HG02973 (cell line): ENCODE data around the gene VAPA.

ENCODE experiments used
- ATAC-seq: cut with Tn5 transposase; IDR thresholded peaks from one replicate; pipeline ENCODE4 v1.9.1; 2021; ENCODE audit warnings: moderate library complexity; ENCODE audit not compliant: unreplicated experiment

Gene VAPA

GRCh38 chr18:9968081-9968848, 54.4 kb downstream of the VAPA start:
- ATAC-seq: no peak

GRCh38 chr18:9969247-9969646, 55.4 kb downstream of the VAPA start:
- ATAC-seq: no peak

DNA sequence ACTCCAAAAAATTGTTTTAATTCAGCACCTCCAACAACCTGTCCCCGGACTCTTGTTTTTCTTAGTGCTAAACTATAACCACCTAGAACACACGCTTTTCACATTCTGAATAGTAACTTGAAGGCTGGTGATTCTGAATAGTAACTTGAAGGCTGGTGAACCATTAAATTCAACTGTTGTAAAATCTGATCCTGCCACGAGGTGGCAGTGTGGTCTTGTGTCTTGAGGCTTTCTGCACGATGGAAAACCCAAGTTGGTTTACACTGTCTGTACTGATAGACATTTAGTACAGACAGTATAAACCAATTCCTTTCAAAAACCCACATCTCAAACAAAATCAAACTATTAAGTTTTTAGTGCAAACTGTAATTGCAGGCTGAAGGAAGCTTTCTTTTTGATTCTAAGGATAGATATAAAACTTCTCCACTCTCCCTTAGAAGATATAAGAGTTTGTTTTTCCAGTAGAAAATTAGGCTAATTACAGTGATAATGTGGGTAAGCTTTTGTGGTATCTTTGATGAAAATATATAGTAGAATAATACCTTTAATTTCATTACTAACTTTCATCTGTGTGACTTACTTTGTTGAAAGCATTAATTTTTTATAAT, 57.6 kb downstream of the VAPA start:
- ATAC-seq: no peak

DNA sequence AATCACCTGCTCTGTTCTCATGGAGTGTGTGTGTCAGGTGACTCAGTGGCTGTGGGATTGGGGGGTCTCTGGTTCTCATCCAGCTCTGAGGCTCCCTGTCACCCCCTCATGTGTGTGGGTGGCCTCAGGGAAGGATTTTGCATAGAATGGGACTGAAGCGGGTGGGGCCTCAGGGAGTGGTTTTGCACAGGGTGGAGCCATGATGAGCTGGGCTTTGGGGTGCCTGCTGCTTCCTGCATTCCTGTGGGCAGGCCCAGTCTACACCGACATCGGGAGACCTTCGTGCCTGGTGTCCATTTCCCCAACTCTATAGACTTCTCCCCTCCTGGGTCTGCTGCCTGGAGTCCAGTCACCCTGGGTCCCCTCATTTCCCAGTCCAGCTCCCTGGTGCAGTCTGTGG, 59.7 kb downstream of the VAPA start:
- ATAC-seq: no peak

DNA sequence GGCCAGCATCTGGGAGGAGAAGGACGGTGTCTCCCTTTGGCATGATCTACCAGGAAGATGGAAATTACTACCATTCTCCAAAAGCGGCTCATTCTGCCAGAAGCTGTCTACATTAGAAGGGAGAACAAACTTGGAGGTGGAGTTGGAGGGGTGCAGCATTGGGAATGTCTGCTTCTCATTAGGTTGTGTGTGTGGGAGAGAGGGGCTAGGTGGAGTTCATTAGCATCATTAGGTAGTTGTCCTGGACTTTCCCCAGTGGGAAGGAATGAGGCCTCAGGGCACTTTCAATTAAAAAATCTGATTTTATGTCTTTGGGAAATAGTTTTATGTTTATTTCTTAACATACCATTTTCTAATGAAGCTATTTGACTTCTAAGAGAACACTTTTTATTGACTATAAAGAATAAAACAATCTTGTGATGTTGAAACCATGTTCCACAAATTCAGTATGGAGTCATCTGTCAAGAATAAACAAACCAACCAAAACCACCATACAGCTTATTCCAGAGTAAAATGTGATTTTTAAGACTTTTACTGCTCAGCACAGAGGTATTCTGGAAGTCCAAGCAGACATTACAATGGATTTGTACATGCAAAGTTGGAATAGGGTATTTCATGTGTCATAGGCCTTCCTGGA, 60.6 kb downstream of the VAPA start:
- no peak for ATAC-seq

- no peak for ATAC-seq
These were observed 61.8 kb downstream of the VAPA start for GRCh38 chr18:9975658-9976057.

- ATAC-seq: no peak
These were observed 68.9 kb downstream of the VAPA start for GRCh38 chr18:9982711-9983110.

GRCh38 chr18:9984080-9984479, 70.3 kb downstream of the VAPA start:
- ATAC-seq: no peak

DNA sequence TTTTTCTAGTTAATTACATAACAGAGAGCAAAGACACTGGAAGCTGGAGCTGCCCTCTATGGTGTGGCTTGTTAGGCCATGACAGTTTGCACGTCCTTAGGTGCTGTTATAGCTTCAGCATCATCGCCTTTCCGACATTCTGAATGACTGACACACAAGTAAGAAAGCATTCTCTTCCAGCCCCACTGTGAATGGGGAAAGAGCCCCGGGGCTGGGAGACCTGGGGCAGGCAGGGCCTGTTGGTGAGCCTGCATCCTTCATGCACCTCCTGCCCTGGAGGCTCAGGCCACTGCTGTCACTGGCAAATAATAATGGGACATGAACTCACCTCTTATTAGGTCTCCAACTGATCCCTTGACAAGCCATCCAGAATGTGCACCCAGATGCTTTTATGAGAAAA, 71.8 kb downstream of the VAPA start:
- ATAC-seq: no peak

DNA sequence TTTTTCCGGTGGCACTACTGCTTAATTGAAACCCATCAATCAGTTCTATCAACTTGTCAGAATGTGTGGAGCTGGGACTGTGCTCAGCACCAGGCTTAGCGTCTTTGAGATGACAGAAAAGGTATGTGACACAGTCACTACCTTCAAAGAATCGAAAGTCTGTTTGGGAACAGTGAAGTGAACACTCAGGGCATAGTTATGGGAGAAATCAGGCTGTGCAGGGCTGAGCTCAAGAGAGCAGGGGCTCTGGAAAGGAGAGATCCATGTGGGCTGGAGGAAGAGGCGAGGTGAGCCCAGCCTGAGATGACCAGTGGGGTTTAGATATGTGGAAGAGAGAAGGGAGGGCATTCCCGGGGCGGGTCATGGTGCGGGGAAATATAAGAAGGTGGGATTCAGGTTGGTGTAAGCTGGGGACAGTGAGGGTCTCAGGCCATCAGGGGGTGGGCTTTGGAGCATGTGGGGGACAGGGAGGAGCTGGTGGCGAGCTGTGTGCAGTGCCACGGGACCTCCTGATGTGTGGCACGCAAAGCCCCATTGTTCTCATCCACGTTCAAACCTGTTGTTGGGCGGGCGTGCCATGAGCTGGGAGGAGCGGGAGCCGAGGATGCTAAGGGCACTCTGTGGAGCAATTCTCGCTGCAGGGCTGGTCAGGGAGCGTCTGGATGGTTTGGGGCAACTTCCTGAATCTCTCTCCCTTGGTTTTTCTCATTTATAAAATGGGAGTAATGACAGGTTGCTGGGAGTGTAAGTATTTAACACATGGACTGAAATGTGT, 72.5 kb downstream of the VAPA start:
- ATAC-seq: no peak

- no peak for ATAC-seq
These were observed 73.5 kb downstream of the VAPA start for GRCh38 chr18:9987345-9987744.

DNA sequence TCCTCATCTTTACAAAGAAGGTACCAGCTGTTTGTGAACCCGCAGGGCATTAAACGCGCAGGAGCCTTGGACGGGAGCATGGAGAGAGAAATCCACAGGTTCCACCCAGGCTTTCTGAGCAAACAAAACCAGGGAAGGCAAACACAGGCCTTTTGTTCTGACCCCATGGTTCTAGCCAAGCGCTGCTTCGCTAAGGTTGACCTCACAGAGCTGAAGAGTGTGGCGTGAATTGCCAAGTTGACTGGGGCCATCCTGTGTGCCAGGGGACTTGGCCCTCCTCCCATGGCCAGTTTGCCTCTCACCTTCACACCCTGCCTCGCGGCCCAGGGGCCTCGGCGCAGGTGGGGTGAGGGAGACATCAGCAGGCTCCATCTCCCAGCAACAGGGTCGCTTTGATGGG, 74.1 kb downstream of the VAPA start:
- no peak for ATAC-seq

DNA sequence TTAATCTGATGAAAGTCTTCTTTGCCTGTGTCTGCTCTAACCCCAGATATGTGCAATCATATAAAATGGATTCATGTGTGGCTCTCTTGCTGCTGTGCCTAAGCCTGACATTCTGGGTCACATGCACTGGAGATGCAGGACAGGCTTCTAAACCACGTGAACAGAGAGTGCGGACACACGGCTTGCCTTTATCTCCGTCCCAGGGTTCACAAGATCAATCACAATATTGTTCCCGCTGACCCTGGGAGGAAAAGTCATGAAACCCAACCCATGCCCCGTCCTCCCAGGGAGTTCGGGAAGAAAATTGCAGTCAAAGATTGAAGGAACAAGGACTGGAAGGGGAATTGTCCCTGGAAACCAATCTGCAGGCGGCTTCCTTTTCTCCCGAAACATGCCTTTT, 74.8 kb downstream of the VAPA start:
- no peak for ATAC-seq

DNA sequence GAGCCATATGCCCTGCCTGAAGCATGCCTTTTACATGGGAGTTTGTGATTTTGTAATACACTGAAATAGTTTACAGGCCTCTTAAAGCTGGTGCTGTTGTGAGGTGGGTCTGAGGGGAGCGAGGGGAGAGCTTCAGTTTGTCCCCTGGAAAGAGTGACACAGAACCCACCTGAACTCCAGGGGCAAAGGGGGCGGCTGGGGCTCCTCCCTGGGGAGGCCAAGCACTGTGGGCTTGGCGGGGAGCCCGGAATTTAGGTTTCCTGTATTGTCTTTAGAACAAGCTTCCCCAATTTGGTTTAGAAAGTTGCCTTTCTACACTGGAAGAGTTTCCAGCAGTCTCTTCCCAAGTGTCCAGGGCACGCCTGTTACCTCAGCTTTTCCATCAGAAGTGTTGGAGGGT, 75.7 kb downstream of the VAPA start:
- no peak for ATAC-seq

GRCh38 chr18:9991011-9992000, 77.5 kb downstream of the VAPA start:
- no peak for ATAC-seq

DNA sequence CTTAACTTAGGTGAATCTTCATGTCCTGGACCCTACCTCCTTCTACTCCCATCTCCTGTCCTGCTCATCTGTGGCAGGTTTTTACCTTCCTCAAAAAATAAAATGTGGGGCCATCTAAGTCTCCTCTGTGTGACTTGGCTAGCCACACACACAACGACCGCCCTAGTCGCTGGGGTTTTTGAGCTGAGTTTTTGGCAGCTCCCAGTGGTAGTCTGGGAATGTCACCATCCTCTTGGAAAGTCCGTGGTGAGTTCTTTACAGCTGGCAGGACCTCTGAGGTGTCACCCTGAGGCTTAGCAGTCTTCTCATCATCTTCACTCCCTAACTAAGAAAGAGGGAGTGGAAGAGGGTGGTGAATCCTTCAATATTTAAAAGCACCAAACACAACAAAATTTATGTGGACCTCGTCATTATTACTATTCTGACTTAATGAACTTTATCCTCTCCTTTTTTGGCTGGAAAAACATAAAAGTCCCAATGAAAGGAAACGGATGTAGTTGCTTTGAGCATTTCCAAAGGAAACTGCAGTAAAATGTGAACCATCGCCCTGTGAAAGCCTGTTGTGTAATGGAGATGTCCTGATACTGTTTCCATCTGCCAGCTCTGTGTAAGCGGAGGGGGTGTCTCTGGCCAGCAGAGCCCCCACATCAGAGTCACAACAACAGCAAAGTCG, 78.6 kb downstream of the VAPA start:
- ATAC-seq: no peak

GRCh38 chr18:9992973-9993520, 79.2 kb downstream of the VAPA start:
- ATAC-seq: no peak

DNA sequence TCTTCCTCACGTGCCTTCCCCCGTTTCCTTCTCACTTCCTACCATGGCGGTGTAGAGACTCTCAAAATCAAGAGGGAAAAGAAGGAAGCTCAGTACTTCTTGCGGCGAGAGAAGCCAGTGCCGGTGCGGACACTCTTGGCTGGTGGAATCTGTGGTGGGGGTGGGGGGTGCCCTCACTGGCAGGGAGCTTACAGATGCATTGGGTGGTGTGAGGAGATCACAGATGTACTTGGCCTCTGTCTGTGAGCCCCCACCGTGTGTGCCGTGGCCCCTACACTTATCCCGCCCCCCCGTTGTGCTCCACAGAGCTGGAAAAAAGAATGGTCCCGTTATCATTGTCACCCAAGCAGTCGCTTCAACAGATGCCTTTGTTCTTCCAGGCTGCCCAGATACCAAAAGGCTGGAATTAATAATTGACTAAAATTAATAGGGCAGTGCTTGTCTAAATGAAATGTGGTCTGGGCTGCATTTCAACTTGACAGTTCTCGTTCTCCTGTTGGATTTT, 79.8 kb downstream of the VAPA start:
- ATAC-seq: no peak

DNA sequence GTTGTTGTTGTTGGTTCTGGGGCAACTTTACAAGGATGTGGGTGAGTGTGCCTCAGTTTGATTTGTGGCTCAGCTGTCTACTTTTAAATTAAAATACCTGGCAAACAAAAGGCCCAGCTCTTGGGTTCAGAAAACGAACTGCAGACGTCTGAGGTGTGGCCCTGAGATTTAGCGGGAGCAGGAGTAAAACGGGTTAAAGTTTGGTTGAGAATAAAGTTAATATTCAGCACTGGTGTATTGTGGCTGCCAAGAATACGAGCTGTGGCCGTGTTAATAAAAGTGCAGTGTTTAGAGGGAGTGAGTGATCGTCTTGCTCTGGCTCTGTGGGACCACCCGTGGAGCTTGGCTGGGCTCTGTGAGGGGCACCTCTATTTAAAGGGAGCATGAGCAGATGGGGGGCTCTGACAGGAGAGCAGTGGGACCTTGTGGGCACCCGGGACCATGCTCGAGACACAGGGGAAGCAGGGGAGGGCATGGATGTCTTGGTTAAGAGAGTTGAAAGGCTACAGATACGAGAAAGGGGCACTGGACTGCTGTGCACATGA, 80.3 kb downstream of the VAPA start:
- no peak for ATAC-seq
